OCI-LY7 (cell line): ENCODE measurements around the gene SLC6A12.

Experiments used
- CTCF ChIP-seq: fragments of 200-600 bp; sonication (generic); conservative IDR thresholded peaks from 2 replicates; pipeline ENCODE4 v1.5.1; 2014; ENCODE audit warnings: mild to moderate bottlenecking, antibody characterized with exemption, low read length, moderate library complexity, mixed read lengths
- EZH2phosphoT487 ChIP-seq: fragments of 200-600 bp; sonication (generic); IDR thresholded peaks from 2 replicates; pipeline ENCODE4 v1.6.1; 2018; ENCODE audit warnings: low read depth, borderline replicate concordance, mild to moderate bottlenecking, mixed run types, antibody characterized with exemption, low read length, moderate library complexity, mixed read lengths

GRCh38 chr12:160858-161257 is 53.1 kb downstream of the SLC6A12 start:
- TF ChIP-seq CTCF = no peak
- TF ChIP-seq EZH2phosphoT487 = no peak
